Thyroid gland (tissue), 4 donors: Measurements from ENCODE around the gene ABHD1. TPM values are rescaled to one million over a fixed set of nuclear protein-coding genes. Genes with fewer than 3 reads are reported as not detected.
A peak's percentile ranks its signal among the peaks of the same experiment; 100 is the strongest.

Experiments used
- DNase-seq, 2 donors: peaks; one replicate each; pipeline ENCODE4 v3.0.0-alpha.2; 2019
- H3K27ac ChIP-seq, 3 donors: fragments of 200-600 bp; sonication (generic); 1 replicate in 2 of 3; 2 replicates in 1 of 3; pipeline ENCODE4 v1.5.1; 2016 to 2019; ENCODE audit warnings: mild to moderate bottlenecking in 1 of 3, moderate library complexity in 1 of 3
- H3K27me3 ChIP-seq: fragments of 200-600 bp; sonication (generic); one replicate; pipeline ENCODE4 v1.5.1; 2019
- H3K36me3 ChIP-seq, 2 donors: fragments of 200-600 bp; sonication (generic); one replicate each; pipeline ENCODE4 v1.5.1; 2016 to 2019
- H3K4me1 ChIP-seq, 2 donors: fragments of 200-600 bp; sonication (generic); one replicate each; pipeline ENCODE4 v1.5.1; 2017 to 2019
- H3K4me3 ChIP-seq, 3 donors: fragments of 200-600 bp; sonication (generic); replicated peaks in 1 of 3; 1 replicate in 2 of 3; 2 replicates in 1 of 3; pipeline ENCODE4 v1.5.1; 2016; ENCODE audit warnings: mild to moderate bottlenecking in 1 of 3
- H3K9me3 ChIP-seq: fragments of 200-600 bp; sonication (generic); one replicate; pipeline ENCODE4 v1.5.1; 2017
- POLR2A ChIP-seq, 2 donors: fragments of 450-650 bp; IDR thresholded peaks; one replicate each; pipeline ENCODE4 v1.6.1; 2017; ENCODE audit warnings: antibody characterized with exemption in 2 of 2, mild to moderate bottlenecking in 2 of 2, moderate library complexity in 1 of 2
- WGBS, 2 donors: methylation state at CpG; one replicate each; pipeline ENCODE4 v1.1.5; 2017; 5-methylcytosine and 5-hydroxymethylcytosine counted together
- intact Hi-C: fragments of 100-400 bp; cut with DNase I; formaldehyde crosslinking; loops from one replicate; pipeline ENCODE4 v1.15.1; 2023
- total RNA-seq, 4 donors: library from RNA; depleted of rRNA; stranded (reverse); fragments of >200 nt; gene quantifications; one replicate each; pipeline ENCODE4 v1.2.3, GENCODE V29; 2016
- TF ChIP-seq, protein P1 (sequence below), 6 experiments: fragments of 200-600 bp in 3 of 6; fragments of 450-650 bp in 3 of 6; sonication (generic) in 3 of 6; IDR thresholded peaks; one replicate each; pipeline ENCODE4 v1.5.1; 2016 to 2019; ENCODE audit warnings: antibody characterized with exemption in 6 of 6, mild to moderate bottlenecking in 2 of 6, inconsistent platforms in 1 of 6, moderate library complexity in 1 of 6

Gene ABHD1
- total RNA-seq, 4 donors from 2014 or later = 0.44 to 1.1 (median 0.76) TPM

DNA sequence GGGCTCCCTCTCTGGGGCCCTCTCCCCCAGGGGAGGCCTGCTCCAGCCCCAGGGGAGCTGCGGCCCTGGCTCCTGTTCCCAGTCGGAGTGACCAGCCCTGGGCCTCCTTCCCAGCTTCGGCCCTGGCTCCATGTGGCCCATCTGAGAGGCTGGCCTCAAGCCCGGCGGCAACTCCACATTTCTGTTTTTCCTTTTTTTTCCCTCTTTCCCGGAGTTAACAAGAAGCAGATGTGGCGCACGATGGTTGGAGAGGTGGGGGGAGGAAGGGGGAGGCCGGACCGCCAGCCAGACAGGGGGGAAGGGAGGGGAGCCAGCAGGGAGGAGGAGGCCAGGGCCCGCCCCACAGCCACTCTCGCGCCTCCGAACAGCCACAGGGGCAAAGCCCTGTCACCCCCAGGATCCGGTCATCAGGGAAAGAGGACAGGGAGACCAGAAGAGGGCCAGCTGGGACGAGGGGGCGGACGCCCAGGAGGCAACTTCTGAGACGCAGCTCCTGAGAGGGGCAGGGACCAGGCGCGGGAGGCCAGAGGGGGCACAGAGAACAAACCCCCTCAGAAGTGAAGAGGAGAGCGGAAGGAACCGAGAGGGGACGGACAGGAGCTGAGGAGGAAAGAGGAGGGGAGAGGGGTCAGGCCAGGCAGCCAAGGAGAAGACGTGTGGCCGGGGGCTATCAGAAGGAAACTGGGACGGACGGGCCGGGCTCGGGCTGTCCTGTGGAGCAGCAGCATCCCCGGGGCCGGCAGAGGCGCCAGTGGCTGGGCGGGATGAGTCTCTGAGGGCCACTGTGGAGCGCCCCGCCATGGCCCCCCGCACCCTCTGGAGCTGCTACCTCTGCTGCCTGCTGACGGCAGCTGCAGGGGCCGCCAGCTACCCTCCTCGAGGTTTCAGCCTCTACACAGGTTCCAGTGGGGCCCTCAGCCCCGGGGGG, 45.1 kb upstream of the ABHD1 start, which contains the start of gene EMILIN1:
Gene EMILIN1 (plus strand): TSS at position 349 of the 928 bp plus-strand sequence. CDS start 451 bp downstream, at position 800.
- no peaks in the 10 kb centered on the region for H3K9me3 ChIP-seq
- DNase-seq = peak; percentile 43 to 45
- H3K36me3 ChIP-seq = no peaks in the 10 kb centered on the region
- peak in 1 of 2 donors; percentile 16 for TF ChIP-seq POLR2A (IDR thresholded peaks at IDR 0.05)
- TF ChIP-seq, protein P1, sequence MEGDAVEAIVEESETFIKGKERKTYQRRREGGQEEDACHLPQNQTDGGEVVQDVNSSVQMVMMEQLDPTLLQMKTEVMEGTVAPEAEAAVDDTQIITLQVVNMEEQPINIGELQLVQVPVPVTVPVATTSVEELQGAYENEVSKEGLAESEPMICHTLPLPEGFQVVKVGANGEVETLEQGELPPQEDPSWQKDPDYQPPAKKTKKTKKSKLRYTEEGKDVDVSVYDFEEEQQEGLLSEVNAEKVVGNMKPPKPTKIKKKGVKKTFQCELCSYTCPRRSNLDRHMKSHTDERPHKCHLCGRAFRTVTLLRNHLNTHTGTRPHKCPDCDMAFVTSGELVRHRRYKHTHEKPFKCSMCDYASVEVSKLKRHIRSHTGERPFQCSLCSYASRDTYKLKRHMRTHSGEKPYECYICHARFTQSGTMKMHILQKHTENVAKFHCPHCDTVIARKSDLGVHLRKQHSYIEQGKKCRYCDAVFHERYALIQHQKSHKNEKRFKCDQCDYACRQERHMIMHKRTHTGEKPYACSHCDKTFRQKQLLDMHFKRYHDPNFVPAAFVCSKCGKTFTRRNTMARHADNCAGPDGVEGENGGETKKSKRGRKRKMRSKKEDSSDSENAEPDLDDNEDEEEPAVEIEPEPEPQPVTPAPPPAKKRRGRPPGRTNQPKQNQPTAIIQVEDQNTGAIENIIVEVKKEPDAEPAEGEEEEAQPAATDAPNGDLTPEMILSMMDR (IDR thresholded peaks at IDR 0.05) = no peak
- WGBS, 2 donors = 30 to 36% methylated on average over 30 to 33 of the region's 41 CpGs
- peak within 1 kb of the TSS in 1 of 3 donors; percentile 30 for H3K4me3 ChIP-seq
- H3K27me3 ChIP-seq = no peaks in the 10 kb centered on the region
- peak within 1 kb of the TSS; percentile 60 to 67 (median 63) for H3K27ac ChIP-seq
- H3K4me1 ChIP-seq = peaks cover 10 to 24% of the 10 kb centered on the region in 2 donors
- intact Hi-C loops = no loop called here

DNA sequence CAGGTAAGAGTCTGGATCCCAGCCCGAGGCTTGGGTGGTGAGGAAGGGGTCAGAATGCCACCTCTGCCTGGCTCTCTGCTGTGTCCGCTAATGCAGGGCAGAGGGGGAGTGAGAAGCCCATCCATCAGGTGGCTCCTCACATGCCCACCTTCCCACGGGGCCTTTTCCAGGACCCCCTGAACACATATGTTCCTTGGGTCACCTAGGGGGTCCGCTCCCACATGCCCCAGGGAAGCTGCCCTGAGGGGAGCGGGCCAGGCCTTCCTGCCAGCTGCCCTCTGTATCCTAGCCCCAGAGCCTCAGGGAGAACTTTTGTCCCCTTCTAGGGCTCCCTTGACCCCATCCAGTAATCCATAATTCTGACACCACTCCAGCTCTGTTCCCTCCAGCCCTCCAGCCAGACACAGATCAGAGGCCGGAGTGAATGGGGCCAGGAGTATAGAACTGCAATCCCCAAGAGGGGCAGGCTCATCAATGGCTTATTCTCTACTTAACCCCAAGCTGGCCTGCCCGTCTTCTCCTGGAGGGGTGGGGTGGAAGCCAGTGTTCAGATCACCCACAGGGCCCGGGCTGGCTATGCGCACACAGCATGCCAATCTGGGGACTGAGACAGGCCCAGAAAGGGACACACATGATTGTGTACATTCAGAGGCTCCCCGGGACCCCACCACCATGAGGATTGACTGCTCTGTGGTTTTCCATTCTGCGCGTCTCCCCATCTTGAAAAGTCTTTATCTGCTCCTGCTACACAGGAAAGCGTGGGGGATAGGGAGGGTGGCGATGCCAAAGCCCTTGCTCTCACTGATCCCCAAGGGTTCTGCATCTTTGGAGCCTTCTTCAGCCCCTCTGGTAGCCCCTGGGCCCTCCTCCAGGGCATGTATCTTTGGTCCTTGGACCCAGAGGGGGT, 44.1 kb upstream of the ABHD1 start:
- no peak for DNase-seq
- H3K4me1 ChIP-seq = peaks cover 10 to 22% of the 10 kb centered on the region in 2 donors
- no peaks in the 10 kb centered on the region for H3K36me3 ChIP-seq
- TF ChIP-seq, protein P1 (IDR thresholded peaks at IDR 0.05) = no peak
- no peak for TF ChIP-seq POLR2A (IDR thresholded peaks at IDR 0.05)
- H3K27ac ChIP-seq = peak overlapping the region; percentile 60 to 67 (median 63)
- no peaks in the 10 kb centered on the region for H3K9me3 ChIP-seq
- intact Hi-C loops = no loop called here
- no peaks in the 10 kb centered on the region for H3K27me3 ChIP-seq
- H3K4me3 ChIP-seq = peak overlapping the region in 1 of 3 donors; percentile 30
- WGBS, 2 donors = 69 to 83% methylated on average over 9 of the region's 14 CpGs

DNA sequence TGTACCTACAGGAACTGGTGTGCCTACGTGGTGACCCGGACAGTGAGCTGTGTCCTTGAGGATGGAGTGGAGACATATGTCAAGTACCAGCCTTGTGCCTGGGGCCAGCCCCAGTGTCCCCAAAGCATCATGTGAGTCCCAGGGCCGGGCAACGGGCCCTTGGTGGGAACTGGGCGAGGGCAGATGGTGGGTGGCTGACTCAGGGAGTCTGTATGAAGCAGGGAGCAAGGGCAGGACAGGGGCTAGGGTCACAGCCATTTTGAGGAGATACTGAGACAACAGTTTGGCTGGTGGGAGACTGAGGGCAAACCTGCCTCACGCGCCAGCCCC, 43.5 kb upstream of the ABHD1 start:
- 70 to 82% methylated on average over 4 to 6 of the region's 7 CpGs for WGBS, 2 donors
- Histone ChIP-seq H3K36me3 (no peaks in the 10 kb centered on the region), H3K27ac (peak overlapping the region in 1 of 3 donors; percentile 25), H3K27me3 (no peaks in the 10 kb centered on the region), H3K4me3 (no peak overlapping the region), H3K4me1 (peaks cover 10 to 19% of the 10 kb centered on the region in 2 donors), H3K9me3 (no peaks in the 10 kb centered on the region)
- intact Hi-C loops = no loop called here
- no peak for TF ChIP-seq POLR2A (IDR thresholded peaks at IDR 0.05)
- TF ChIP-seq, protein P1 (IDR thresholded peaks at IDR 0.05) = no peak
- no peak for DNase-seq

DNA sequence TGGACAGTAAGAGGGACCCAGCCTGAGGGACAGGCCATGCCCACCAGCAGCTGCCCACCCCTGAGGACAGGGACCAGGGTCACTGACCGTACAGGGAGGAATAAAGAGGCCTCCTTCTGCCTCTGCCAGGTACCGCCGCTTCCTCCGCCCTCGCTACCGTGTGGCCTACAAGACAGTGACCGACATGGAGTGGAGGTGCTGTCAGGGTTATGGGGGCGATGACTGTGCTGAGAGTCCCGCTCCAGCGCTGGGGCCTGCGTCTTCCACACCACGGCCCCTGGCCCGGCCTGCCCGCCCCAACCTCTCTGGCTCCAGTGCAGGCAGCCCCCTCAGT, 43.0 kb upstream of the ABHD1 start:
- no peaks in the 10 kb centered on the region for H3K36me3 ChIP-seq
- intact Hi-C loops = no loop called here
- no peak for DNase-seq
- no peak overlapping the region for H3K4me3 ChIP-seq
- TF ChIP-seq, protein P1 (IDR thresholded peaks at IDR 0.05) = no peak
- no peak for TF ChIP-seq POLR2A (IDR thresholded peaks at IDR 0.05)
- H3K9me3 ChIP-seq = no peaks in the 10 kb centered on the region
- no peaks in the 10 kb centered on the region for H3K27me3 ChIP-seq
- WGBS, 2 donors = 82 to 92% methylated on average over 13 to 14 of the region's 14 CpGs
- peak overlapping the region in 1 of 3 donors; percentile 67 for H3K27ac ChIP-seq
- peaks cover 13 to 23% of the 10 kb centered on the region in 2 donors for H3K4me1 ChIP-seq
